ENCODE data around the gene SLC15A4.

The SLC15A4 gene

DNA sequence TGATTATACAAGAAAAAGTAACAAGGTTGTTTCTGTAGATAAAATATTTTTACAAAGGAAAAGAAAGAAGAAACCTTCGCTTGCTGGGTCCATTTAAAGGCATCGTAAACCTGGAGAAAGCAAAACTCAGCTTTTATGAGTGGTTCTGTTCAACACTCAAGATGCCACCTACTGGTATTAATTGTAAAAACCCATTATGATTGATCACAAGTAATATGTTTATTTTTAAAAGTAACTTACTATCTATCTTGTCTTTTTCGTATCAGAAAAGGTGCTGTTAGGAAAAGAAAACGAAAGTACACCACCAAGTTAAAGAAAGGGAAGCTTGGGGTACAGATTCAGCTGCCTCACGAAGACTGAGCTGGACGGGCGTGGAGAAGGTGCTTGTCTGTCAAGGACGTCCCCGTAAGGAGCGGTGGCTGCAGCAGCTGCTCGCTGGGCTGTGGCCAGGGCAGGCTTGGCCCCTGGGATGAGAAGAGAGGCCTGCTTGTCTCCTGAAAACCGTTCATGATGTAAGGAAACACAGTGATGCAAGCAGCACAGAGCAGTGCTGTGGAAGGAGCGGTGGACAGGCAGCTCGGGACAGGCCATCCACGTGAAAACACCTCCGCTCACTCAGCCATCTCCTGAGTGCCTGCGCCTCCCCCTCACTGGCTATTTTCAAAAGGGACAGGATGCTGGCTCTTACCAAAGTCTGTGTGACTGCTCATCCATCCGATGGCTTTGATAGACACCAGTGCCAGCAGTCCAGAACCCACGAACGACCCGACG is 25.0 kb downstream of the SLC15A4 start:
- DNase-seq (ENCODE audit: extremely low read depth, low read depth), result no peak
- TF ChIP-seq, protein P1, sequence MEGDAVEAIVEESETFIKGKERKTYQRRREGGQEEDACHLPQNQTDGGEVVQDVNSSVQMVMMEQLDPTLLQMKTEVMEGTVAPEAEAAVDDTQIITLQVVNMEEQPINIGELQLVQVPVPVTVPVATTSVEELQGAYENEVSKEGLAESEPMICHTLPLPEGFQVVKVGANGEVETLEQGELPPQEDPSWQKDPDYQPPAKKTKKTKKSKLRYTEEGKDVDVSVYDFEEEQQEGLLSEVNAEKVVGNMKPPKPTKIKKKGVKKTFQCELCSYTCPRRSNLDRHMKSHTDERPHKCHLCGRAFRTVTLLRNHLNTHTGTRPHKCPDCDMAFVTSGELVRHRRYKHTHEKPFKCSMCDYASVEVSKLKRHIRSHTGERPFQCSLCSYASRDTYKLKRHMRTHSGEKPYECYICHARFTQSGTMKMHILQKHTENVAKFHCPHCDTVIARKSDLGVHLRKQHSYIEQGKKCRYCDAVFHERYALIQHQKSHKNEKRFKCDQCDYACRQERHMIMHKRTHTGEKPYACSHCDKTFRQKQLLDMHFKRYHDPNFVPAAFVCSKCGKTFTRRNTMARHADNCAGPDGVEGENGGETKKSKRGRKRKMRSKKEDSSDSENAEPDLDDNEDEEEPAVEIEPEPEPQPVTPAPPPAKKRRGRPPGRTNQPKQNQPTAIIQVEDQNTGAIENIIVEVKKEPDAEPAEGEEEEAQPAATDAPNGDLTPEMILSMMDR (IDR thresholded peaks at IDR 0.05; ENCODE audit: low read depth, low read length, missing control alignments), result no peak
- H3K4me3 ChIP-seq (replicated peaks; ENCODE audit: low read depth, low read length), result no peak overlapping the region

DNA sequence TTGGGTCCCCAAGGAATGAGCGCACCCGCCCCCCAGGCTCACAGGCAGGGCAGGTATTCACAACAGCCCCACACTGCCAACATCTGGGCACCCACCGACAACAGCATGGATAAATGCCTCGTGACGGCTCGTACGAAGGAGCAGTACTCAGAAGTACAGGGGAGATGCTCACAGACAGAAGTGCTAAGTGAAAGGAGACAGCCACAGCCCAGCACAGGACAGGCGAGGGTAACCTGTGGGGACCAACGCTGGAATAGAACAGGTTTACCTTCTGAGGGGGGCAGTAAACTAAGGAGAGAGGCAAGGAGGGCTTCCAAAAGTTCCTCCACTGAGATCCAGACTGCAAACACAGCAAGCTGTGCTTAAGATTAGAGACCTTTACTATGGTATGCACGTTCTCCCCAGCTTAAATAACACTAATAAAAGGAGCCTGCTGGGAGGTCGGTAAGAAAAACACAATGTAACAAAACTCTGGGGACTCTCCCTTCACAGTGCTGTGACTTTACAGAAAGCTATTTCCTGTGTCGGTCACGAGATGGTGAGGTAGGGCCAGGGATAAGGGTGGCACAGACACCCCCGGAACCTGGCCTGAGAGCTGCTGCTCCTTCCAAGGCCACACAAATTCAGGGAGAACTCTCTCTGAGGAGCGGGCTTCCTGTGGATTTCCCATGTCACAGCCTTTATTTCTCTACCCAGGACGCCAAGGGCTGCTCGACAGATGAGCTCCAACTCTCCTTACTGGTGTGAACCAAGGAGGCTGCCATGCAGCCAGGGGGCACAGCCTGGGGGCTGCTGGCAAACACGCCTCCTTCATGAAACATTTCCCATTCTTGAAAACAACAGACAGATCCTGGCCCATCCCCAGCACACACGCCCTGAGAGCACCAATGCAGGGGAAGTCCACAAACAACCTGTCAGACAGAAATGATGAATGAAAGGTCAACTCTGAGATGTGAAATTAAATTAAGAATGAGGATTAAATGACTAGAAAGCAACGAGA is 26.3 kb downstream of the SLC15A4 start:
- no peak overlapping the region for H3K4me3 ChIP-seq (replicated peaks; ENCODE audit: low read depth, low read length)
- DNase-seq (ENCODE audit: extremely low read depth, low read depth), result no peak
- TF ChIP-seq, protein P1 (IDR thresholded peaks at IDR 0.05; ENCODE audit: low read depth, low read length, missing control alignments), result no peak

DNA sequence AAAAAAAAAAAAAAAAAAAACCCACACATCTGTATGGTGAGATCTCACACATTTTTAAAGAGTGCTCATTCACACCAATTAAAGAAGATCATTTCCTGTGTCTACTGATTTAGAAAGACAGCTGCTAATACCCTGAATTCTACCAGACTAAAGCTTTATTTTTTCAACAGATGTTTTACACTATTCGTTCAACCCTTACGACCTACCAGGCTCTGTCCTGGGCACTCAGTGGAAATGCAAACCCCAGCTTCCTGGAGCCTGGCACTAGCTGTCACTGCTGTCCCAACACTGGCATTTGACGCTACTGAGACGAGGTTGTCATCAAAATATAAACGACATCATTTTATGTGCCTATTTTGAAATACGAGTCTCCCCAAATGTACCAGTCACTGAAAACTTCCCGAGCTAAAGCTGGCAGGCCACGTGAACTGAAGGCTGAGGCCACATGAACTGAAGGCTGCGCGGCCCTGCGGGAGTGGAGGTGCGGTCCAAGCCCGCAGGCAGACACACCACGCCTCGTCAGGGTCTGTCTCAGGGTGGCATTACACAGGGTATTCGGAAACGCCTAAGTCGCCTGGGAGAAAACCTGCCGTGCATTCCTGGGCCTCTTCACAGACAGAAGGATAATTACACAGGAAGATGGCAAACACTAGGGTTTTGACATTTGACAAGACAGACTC is 27.2 kb downstream of the SLC15A4 start:
- no peak overlapping the region for H3K4me3 ChIP-seq (replicated peaks; ENCODE audit: low read depth, low read length)
- TF ChIP-seq, protein P1 (IDR thresholded peaks at IDR 0.05; ENCODE audit: low read depth, low read length, missing control alignments), result no peak
- DNase-seq (ENCODE audit: extremely low read depth, low read depth), result no peak

DNA sequence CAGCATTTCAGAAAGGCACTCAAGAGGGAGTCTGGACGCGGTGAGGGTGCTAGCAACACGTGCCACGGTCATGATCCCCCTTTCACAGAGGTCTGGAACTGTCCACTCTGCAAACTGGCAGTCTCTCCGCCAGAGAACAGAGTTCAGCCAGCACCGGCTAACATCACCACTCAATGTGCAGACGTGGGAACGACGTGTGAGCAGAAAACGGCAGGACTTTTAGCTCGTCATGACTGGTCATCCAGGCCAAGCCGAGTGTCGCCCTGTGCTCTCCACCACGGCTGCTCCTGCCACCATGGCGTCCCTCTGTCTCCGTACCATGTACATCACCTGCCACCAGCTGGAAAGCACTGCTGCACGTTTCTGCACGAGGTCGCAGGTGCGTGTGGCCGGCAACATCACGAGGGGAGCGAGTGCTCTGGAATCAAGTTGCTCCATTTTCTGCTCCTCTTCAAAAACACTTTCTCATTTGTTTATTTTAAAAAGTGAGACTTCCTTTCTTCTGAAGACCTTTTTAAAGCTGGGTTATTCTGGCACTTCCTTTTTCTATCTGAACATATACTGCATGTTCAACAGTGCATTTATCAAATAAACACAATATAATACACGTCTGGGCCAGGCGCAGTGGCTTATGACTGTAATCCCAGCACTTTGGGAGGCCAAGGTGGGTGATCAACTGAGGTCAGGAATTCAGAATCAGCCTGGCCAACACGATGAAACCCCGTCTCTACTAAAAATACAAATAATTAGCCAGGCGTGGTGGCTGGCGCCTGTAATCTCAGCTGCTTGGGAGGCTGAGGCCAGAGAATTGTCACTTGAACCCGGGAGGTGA is 28.0 kb downstream of the SLC15A4 start:
- TF ChIP-seq, protein P1 (IDR thresholded peaks at IDR 0.05; ENCODE audit: low read depth, low read length, missing control alignments), result no peak
- no peak overlapping the region for H3K4me3 ChIP-seq (replicated peaks; ENCODE audit: low read depth, low read length)
- no peak for DNase-seq (ENCODE audit: extremely low read depth, low read depth)

GRCh38 chr12:128794661-128795529 is 28.9 kb downstream of the SLC15A4 start:
- TF ChIP-seq, protein P1 (IDR thresholded peaks at IDR 0.05; ENCODE audit: low read depth, low read length, missing control alignments), result no peak
- no peak overlapping the region for H3K4me3 ChIP-seq (replicated peaks; ENCODE audit: low read depth, low read length)
- no peak for DNase-seq (ENCODE audit: extremely low read depth, low read depth)
